Endodermal cell (in vitro differentiated cells): ENCODE measurements around the gene VENTX. TPM values are rescaled to one million over a fixed set of nuclear protein-coding genes. Genes with fewer than 3 reads are reported as not detected.

Experiments
- DNase-seq: peaks from one replicate; pipeline ENCODE4 v3.0.0-alpha.2; 2017
- H3K27ac ChIP-seq: 2 replicates; pipeline ENCODE4 v1.5.1; 2013; ENCODE audit warnings: mild to moderate bottlenecking, low read depth, low read length, moderate library complexity
- H3K27me3 ChIP-seq: 2 replicates; pipeline ENCODE4 v1.6.1; 2013; ENCODE audit warnings: mild to moderate bottlenecking, low read length, moderate library complexity; ENCODE audit not compliant: insufficient read depth, control insufficient read depth, poor library complexity, severe bottlenecking
- H3K36me3 ChIP-seq: 2 replicates; pipeline ENCODE4 v1.7.0; 2013; ENCODE audit warnings: mild to moderate bottlenecking, low read length, moderate library complexity; ENCODE audit not compliant: control insufficient read depth, insufficient read depth
- H3K4me1 ChIP-seq: one replicate; pipeline ENCODE4 v1.7.0; 2013; ENCODE audit warnings: low read length; ENCODE audit not compliant: control insufficient read depth, insufficient read depth
- H3K4me3 ChIP-seq: 2 replicates; pipeline ENCODE4 v1.5.1; 2013; ENCODE audit warnings: mild to moderate bottlenecking, low read length, moderate library complexity
- H3K9ac ChIP-seq: 2 replicates; pipeline ENCODE4 v1.6.1; 2013; ENCODE audit warnings: mild to moderate bottlenecking, low read length, moderate library complexity; ENCODE audit not compliant: poor library complexity, severe bottlenecking; ENCODE audit errors: extremely low read depth
- H3K9me3 ChIP-seq: 2 replicates; pipeline ENCODE4 v1.6.1; 2013; ENCODE audit warnings: mild to moderate bottlenecking, low read length, moderate library complexity; ENCODE audit not compliant: control insufficient read depth
- H3K27ac Mint-ChIP-seq: 2 replicates; pipeline ENCODE4 v1.8.0; 2020; ENCODE audit warnings: mixed read lengths
- H3K27me3 Mint-ChIP-seq: 2 replicates; pipeline ENCODE4 v1.8.0; 2021; ENCODE audit warnings: mild to moderate bottlenecking, mixed read lengths; ENCODE audit not compliant: insufficient read depth
- H3K36me3 Mint-ChIP-seq: 2 replicates; pipeline ENCODE4 v1.8.0; 2020; ENCODE audit warnings: low read depth, mixed read lengths
- H3K4me1 Mint-ChIP-seq: 2 replicates; pipeline ENCODE4 v1.8.0; 2020; ENCODE audit warnings: mixed read lengths
- H3K4me3 Mint-ChIP-seq: 2 replicates; pipeline ENCODE4 v1.8.0; 2020; ENCODE audit warnings: mild to moderate bottlenecking, moderate library complexity, mixed read lengths
- H3K9me3 Mint-ChIP-seq: 2 replicates; pipeline ENCODE4 v1.8.0; 2020; ENCODE audit warnings: mild to moderate bottlenecking, mixed read lengths
- CTCF ChIP-seq: fragments of 200-600 bp; sonication (generic); conservative IDR thresholded peaks from 2 replicates; pipeline ENCODE4 v1.5.0; 2021; ENCODE audit warnings: antibody characterized with exemption, mild to moderate bottlenecking
- WGBS, 2 experiments: methylation state at CpG; one replicate each; pipeline versions ENCODE4 v1.1.5 to v1.1.7; 2013; ENCODE audit warnings: missing lambda C conversion rate in 2 of 2, mixed read lengths in 1 of 2; ENCODE audit not compliant: insufficient coverage in 1 of 2, insufficient read length in 1 of 2; 5-methylcytosine and 5-hydroxymethylcytosine counted together
- total RNA-seq, 2 donors: library from RNA; stranded (reverse); fragmentation: NEBNext Ultra II Directional in 1 of 2; extraction: Animal tissue kit (Norgen Biotek cat#: 25700) in 1 of 2; gene quantifications; 2 replicates in 1 of 2; 3 replicates in 1 of 2; pipeline ENCODE4 v1.2.1, GENCODE V29; 2021

Gene VENTX
- total RNA-seq, 2 donors from 2014 or later, result 5.5 to 14.2 TPM

GRCh38 chr10:133203652-133204195, 33.9 kb upstream of the VENTX start:
- no peaks in the 10 kb centered on the region for H3K4me1 ChIP-seq
- Mint-ChIP-seq H3K4me1 (no peaks in the 10 kb centered on the region), H3K4me3 (no peak overlapping the region), H3K36me3 (no peaks in the 10 kb centered on the region), H3K27me3 (no peaks in the 10 kb centered on the region), H3K27ac (no peak overlapping the region), H3K9me3 (no peaks in the 10 kb centered on the region)
- WGBS, 2 experiments, result 89 to 92% methylated on average over 29 to 31 of the region's 31 CpGs
- no peak overlapping the region for H3K4me3 ChIP-seq
- TF ChIP-seq CTCF, result no peak
- H3K9ac ChIP-seq, result no peak overlapping the region
- no peak overlapping the region for H3K27ac ChIP-seq
- no peaks in the 10 kb centered on the region for H3K36me3 ChIP-seq
- H3K27me3 ChIP-seq, result no peaks in the 10 kb centered on the region
- no peak for DNase-seq
- no peaks in the 10 kb centered on the region for H3K9me3 ChIP-seq

- no peak for DNase-seq
- Histone ChIP-seq H3K27me3 (no peaks in the 10 kb centered on the region), H3K9me3 (no peaks in the 10 kb centered on the region), H3K36me3 (no peaks in the 10 kb centered on the region), H3K4me1 (no peaks in the 10 kb centered on the region), H3K27ac (no peak overlapping the region), H3K9ac (no peak overlapping the region), H3K4me3 (no peak overlapping the region)
- 94 to 96% methylated on average over 24 to 38 of the region's 38 CpGs for WGBS, 2 experiments
- Mint-ChIP-seq H3K27ac (no peak overlapping the region), H3K27me3 (no peaks in the 10 kb centered on the region), H3K36me3 (no peaks in the 10 kb centered on the region), H3K4me3 (no peak overlapping the region), H3K4me1 (no peaks in the 10 kb centered on the region), H3K9me3 (no peaks in the 10 kb centered on the region)
- TF ChIP-seq CTCF, result no peak
Observed at GRCh38 chr10:133204226-133205015, 33.2 kb upstream of the VENTX start.

- Mint-ChIP-seq H3K36me3 (no peaks in the 10 kb centered on the region), H3K27ac (no peak overlapping the region), H3K27me3 (no peaks in the 10 kb centered on the region), H3K9me3 (no peaks in the 10 kb centered on the region), H3K4me1 (no peaks in the 10 kb centered on the region), H3K4me3 (no peak overlapping the region)
- no peaks in the 10 kb centered on the region for H3K27me3 ChIP-seq
- no peaks in the 10 kb centered on the region for H3K4me1 ChIP-seq
- 81 to 86% methylated on average over 22 to 23 of the region's 23 CpGs for WGBS, 2 experiments
- H3K27ac ChIP-seq, result no peak overlapping the region
- H3K9me3 ChIP-seq, result no peaks in the 10 kb centered on the region
- H3K9ac ChIP-seq, result no peak overlapping the region
- no peak for DNase-seq
- no peaks in the 10 kb centered on the region for H3K36me3 ChIP-seq
- no peak overlapping the region for H3K4me3 ChIP-seq
- no peak for TF ChIP-seq CTCF
Observed at GRCh38 chr10:133205146-133205545, 32.5 kb upstream of the VENTX start.
